Ureter (tissue), 1 donor: ENCODE measurements around the gene POMGNT1. TPM values are rescaled to one million over a fixed set of nuclear protein-coding genes. Genes with fewer than 3 reads are reported as not detected.
"Not testable (repeated sequence)": the region's sequence is repeated elsewhere in the genome, so short reads cannot be mapped to it uniquely, and the experiment has no call there.

ENCODE experiments used
- DNase-seq: peaks from one replicate; pipeline ENCODE4 v3.0.0-alpha.2; 2020; ENCODE audit warnings: low spot score
- total RNA-seq: library from RNA; stranded (reverse); gene quantifications from one replicate; pipeline ENCODE4 v1.2.4, GENCODE V29; 2023
- donor health status: DM: yes; HTN: yes; CAD: no.

POMGNT1 gene
- 99.6 TPM for total RNA-seq

- no peak for DNase-seq
Observed at GRCh38 chr1:46197964-46198811, at the start of gene POMGNT1. POMGNT1 (minus strand) TSS chr1:46198434; CDS start chr1:46197821, 613 bp downstream.

DNA sequence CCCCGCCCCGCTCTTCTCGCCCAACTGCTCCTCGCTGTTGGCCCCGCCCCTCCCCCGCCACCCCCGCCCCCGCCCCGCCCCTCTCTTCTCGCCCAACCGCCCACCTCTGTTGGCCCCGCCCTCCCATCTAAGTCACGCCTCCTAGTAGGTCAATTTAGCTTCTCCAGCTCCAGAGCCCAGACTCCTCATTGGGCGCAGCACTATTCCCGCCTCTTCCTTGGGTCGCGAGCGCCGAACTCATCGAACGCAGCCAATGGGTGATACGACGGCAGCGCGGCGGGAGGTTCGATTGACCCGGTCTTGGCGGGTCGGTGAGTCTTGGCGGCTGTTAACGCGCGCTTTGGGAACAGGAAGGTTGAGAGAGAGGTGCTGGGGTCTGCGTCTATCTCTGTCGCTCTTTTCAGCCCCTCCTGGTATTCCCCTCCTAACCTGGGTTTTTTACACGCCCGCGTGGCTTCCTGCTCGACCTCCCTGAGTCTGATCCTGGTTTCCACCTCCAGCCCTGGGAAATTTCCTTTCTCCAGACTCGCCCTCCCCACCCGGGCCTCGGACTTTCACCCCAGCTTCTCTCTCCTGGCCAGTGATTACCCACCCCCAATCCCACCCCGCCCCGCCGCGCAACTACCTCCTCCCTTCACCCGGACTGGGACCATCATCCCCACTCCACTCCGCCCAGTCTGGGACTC lies 49.3 kb upstream of the POMGNT1 start, which contains the start of gene RAD54L:
Gene RAD54L, plus strand, starts transcription at position 328 of the 686 bp plus-strand sequence. CDS start 643 bp downstream, outside the sequence.
- peak; percentile 97 for DNase-seq

- no peak for DNase-seq
Observed at GRCh38 chr1:46246548-46247435, 48.6 kb upstream of the POMGNT1 start.

GRCh38 chr1:46246136-46246535 lies 47.9 kb upstream of the POMGNT1 start:
- DNase-seq = not testable (repeated sequence)

DNA sequence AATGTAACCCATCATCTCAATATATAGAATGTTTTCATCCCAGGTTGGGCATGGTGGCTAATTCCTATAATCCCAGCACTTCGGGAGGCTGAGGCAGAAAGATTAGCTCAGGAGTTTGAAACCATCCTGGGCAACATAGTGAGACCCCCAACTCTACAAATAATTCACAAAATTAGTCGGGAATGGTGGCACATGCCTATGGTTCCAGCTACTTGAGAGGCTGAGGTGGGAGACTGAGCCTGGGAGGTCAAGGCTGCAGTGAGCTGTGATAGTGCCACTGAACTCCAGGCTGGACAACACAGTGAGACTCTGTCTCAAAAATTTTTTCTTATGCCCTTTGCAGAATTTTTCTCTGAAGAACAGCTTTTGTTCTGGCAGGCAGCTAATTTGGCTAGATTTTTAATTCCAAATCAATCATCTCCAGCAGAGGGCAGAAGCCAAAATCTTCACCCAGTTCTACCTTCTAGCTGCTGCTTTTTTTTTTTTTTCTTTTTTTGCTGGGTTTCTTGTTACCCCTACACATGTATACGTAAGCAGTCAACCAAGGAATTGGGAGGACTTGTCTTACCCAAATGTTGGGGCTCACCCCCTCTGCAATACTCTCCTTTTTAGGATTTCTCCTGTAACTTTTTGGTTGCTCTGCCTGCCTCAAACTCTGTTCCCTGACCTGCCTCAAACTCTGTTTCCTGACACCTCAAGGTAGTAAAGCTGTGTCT lies 46.6 kb upstream of the POMGNT1 start:
- no peak for DNase-seq

DNA sequence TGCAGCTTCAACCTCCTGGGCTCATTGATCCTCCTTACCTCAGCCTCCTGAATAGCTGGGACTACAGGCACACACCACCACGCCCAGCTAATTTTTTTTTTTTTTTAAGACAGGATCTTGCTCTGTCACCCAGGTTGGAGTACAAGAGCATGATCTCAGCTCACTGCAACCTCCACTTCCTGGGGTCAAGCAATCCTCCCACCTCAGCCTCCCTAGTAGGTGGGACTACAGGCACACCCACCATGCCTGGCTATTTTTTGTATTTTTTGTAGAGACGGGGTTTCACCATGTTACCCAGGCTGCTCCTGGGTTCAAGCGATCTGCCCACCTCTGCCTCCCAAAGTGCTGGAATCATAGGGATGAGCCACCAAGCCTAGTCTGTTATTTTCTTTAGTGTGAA lies 45.6 kb upstream of the POMGNT1 start:
- DNase-seq = not testable (repeated sequence)

DNA sequence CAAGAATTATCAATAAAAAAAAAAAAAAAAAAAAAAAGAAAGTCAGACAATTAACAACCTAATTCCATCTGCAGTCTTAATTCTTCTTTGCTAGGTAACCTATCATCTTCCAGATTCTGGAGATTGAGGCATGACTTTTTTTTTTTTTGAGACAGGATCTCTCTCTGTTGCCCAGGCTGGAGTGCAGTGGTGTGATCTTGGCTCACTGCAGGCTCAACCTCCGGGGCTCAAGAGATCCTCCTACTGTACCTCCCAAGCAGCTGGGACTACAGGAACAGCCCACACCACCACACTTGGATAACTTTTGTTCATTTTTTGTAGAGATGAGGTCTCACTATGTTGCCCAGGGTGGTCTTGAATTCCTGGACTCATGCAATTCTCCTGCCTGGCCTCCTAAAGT lies 44.7 kb upstream of the POMGNT1 start:
- no peak for DNase-seq

DNA sequence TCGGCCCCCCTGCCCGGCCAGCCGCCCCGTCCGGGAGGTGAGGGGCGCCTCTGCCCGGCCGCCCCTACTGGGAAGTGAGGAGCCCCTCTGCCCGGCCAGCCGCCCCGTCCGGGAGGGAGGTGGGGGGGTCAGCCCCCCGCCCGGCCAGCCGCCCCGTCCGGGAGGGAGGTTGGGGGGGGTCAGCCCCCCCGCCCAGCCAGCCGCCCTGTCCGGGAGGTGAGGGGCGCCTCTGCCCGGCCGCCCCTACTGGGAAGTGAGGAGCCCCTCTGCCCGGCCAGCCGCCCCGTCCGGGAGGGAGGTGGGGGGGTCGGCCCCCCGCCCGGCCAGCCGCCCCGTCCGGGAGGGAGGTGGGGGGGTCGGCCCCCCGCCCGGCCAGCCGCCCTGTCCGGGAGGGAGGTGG lies 43.5 kb upstream of the POMGNT1 start:
- not testable (repeated sequence) for DNase-seq

- not testable (repeated sequence) for DNase-seq
Observed at GRCh38 chr1:46238865-46239264, 40.6 kb upstream of the POMGNT1 start.

GRCh38 chr1:46236882-46237281 lies 38.6 kb upstream of the POMGNT1 start:
- DNase-seq = no peak

- not testable (repeated sequence) for DNase-seq
Observed at GRCh38 chr1:46231231-46231630, 33.0 kb upstream of the POMGNT1 start.

- DNase-seq = no peak
Observed at GRCh38 chr1:46224966-46225365, 26.7 kb upstream of the POMGNT1 start.

- DNase-seq = peak; percentile 60
Observed at GRCh38 chr1:46223472-46223943, 25.3 kb upstream of the POMGNT1 start.

DNA sequence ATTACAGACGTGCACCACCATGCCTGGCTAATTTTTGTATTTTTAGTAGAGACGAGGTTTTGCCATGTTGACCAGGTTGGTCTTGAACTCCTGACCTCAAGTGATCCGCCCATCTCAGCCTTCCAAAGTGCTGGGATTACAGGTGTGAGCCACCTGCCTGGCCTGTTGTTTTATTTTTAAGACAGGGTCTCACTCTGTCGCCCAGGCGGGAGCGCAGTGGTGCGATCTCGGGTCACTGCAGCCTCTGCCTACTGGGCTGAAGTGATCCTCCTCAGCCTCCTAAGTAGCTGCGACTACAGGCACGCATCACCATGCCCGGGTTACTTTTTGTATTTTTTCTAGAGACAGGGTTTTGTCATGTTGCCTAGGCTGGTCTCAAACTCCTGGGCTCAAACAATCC lies 24.8 kb upstream of the POMGNT1 start:
- DNase-seq = not testable (repeated sequence)

DNA sequence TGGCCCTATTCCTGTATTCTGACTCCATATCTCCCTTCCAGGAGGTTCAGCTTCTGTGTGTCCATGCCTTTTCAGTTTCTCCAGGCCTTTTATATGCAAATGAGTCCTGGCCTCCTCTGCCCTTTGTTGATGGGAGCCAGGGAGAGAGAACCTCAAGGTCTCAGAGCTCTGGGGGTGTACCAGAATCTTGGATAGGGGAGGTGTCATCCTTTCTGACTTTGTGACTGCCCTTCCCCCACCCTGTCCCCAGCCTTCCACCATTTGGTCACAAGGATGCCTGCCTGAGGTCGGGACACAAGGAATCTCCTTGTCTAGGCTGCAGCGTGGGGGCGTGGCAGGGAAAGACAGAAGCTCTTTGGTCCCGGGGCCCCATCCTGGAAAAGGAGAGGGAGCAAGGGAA lies 23.5 kb upstream of the POMGNT1 start:
- no peak for DNase-seq

DNA sequence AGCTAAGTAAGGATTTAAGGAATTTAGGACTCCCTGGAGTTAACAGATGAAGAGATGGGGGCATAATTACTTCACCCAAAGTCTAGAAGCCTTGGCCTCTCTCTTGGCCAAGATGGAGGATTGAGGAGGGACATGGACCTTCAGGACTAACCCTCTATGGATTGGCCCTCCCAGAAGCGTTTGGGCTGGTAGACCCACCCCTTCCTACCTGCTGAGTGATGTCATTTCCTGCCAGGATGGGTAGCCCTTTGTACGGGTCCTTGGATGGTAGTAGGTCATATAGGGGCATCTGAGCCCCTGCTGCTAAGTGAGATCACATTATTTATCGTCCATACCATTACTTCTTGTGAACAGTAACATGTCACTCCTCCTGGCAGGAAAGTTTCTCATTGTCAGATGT lies 22.6 kb upstream of the POMGNT1 start:
- DNase-seq = no peak

DNA sequence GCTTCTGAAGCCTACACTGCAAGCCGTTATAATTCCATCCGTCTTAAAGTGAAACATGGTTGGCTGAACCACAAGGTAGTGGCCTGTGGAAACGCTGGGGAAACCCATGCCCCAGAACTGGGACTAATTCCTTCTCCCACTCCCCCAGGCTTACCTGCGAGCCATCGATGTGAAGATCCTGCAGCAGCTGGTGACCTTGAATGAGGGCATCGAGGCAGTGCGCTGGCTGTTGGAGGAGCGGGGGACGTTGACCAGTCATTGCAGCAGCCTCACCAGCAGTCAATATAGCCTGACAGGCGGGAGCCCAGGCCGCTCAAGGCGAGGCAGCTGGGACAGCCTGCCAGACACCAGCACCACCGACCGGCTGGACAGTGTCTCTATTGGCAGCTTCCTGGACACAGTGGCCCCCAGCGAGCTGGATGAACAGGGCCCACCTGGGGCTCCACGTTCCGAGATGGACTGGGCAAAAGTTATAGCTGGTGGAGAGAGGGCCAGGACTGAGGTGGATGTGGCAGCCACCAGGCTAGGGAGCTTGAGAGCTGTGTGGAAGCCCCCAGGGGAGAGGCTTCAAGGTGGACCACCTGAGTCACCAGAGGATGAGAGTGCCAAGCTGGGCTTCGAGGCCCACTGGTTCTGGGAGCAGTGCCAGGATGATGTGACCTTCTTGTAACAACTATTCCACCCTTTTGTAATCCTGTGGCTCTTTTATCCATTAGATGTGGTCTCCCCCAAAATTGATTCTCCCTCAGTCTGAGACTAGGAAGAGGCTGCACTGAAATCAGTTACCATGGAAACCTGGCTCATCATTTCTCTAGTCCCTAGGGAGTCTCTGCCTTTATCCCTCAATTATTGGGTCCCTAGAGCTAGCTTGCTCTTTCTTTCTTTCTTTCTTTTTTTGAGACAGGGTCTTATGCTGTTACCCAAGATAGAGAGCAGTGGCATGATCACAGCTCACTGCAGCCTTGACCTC lies 21.6 kb upstream of the POMGNT1 start:
- DNase-seq = no peak

DNA sequence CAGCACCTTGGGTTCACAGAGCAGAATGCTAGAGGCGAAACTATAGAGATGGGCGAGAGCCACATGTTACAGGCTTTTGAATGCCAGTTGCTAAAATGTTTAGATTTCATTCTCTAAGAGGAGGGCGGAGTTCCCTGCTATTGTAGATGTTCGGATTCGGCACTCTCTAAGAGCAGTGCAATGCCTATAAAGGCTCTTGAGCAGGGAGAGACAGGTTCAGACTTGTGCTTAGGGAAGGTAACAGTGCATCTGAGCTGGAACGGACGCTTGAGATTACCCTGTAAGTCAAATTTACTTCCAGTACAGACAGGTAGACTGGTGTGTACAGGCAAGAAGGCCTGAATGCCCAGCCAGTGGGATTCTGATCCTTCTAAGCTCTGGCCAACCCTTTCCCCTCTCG lies 20.2 kb upstream of the POMGNT1 start:
- peak; percentile 64 for DNase-seq

DNA sequence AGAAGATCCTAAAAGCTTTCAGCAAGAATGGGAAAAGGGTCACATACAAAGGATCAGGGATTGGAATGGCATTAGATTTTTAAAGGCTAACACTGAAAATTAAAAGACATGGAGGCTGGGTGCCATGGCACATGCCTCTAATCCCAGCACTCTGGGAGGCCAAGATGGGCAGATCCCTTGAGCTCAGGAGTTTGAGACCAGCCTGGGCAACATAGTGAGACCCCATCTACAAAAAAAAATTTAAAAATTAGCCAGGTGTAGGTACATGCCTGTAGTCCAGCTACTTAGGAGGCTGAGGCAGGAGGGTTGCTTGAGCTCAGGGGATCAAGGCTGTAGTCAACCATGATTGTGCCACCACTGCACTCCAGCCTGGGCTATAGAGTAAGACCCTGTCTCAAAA lies 17.3 kb upstream of the POMGNT1 start:
- DNase-seq = no peak

- no peak for DNase-seq
Observed at GRCh38 chr1:46211051-46211450, 12.8 kb upstream of the POMGNT1 start.
